GM10248 (cell line): ENCODE data around the gene PAX5.

Source experiments
- CTCF ChIA-PET: fragments of 300-600 bp; sonication (Branson Sonifier 250); formaldehyde crosslinking; extraction: SDS; loops from one replicate; lab custom pipeline; 2021; ENCODE audit warnings: antibody characterized with exemption; lab: Yijun Ruan, JAX
- POLR2A ChIA-PET: fragments of 350-650 bp; sonication (Branson Sonifier 250); formaldehyde crosslinking; extraction: SDS; loops from one replicate; lab custom pipeline; 2020; ENCODE audit warnings: antibody characterized with exemption; lab: Yijun Ruan, JAX
- DNase-seq: peaks from one replicate; pipeline ENCODE4 v3.0.0; 2012; ENCODE audit errors: extremely low spot score
- CTCF ChIP-seq: IDR thresholded peaks from 2 replicates; pipeline ENCODE4 v1.5.1; 2012; ENCODE audit warnings: mild to moderate bottlenecking, low read depth; ENCODE audit errors: extremely low read depth, missing control alignments, control extremely low read depth

Gene PAX5

DNA sequence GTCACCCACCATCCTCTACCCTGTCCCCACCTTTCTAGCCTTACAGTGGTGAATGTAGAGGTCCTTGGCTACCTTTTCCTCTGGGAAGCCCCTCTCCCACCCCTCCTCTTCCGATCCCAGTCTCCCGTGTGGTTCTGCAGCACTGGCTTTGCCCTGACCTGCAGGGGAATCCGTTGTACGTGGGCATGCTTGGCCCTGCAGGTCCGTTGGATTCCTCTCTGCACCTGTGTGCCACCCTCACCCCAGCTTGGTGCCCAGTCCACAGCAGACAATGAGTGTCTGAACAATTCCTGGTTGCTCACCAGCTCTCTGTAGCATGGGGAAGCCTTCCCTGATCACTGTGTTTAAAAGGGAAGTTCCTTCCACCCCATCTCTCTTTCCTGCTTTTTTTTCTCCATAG lies 185.1 kb downstream of the PAX5 start:
- ChIA-PET CTCF (interaction anchor here (1.9 kb wide), 1 partner anchor 24 kb away, joined by 11 read pairs; no protein-coding TSS in a partner anchor), POLR2A (no interaction called here)
- TF ChIP-seq CTCF: no peak
- DNase-seq: no peak

GRCh38 chr9:36847781-36848673 lies 186.0 kb downstream of the PAX5 start:
- POLR2A ChIA-PET: interaction anchor here (0.8 kb wide), 1 partner anchor 21 kb away, joined by 3 read pairs; no protein-coding TSS in a partner anchor
- CTCF ChIA-PET: no interaction called here
- DNase-seq: no peak
- no peak for TF ChIP-seq CTCF

DNA sequence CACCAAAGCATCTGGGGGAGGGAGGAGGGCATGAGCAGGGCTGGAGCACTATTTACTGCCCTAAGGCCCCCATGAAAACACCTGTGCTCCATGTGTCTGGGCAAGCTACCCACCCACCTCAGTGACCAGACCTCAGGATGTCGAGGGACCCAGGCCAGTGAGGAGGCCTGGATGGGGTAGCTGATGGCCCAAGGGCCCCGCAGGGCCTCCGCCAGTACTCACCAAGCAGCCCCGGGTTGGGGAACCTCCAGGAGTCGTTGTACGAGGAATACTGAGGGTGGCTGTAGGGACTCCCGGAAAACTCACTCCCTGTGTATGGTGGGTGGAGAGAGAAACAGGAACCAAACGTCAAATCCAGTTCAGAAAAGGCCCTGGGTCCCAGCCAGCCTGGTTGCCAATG lies 187.4 kb downstream of the PAX5 start:
- DNase-seq: no peak
- ChIA-PET POLR2A (no interaction called here), CTCF (no interaction called here)
- TF ChIP-seq CTCF: no peak

DNA sequence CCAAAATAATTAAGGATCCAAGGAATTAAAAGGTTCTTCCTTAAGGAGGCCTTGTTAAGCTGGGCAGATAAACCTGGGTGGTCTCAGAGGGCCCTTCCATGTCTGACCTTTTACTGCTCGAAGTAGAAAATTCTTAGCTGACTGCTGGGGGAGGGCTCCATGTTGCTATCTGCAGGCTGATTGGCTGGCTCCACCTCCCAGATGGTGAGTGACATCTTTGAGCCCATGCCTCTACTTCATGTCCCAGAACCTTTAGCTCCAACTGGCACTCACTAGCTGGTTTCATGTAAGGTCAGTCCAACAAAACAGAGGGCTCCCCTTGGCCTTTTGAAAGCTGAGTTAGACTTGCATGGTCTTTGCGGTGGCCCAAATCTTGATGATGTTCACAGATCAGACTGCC lies 188.2 kb downstream of the PAX5 start:
- ChIA-PET CTCF (interaction anchor here (0.8 to 1.1 kb wide), 3 partner anchors 8 to 28 kb away, joined by 3 read pairs; no protein-coding TSS in a partner anchor), POLR2A (no interaction called here)
- no peak for DNase-seq
- no peak for TF ChIP-seq CTCF

DNA sequence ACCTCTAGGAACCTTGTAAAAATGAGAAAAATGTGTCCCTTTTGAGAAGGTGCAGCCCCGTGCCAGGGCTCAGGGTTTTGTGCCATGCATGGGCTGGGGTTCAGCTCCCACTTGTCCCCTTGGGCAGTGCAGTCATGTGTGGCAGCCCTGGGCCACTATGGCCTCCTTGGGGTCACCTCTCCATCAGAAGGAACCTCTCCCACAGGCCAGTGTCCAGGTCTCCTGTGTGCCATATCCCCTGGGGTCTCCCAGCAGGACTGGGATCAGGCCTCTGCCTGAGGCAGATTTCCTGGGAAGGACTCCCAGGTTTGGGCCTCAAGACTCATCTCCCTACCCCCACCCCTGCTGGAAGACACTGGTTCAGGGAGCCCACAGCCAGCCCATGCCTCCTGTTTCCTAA lies 189.1 kb downstream of the PAX5 start:
- POLR2A ChIA-PET: no interaction called here
- TF ChIP-seq CTCF: no peak
- no peak for DNase-seq
- CTCF ChIA-PET: interaction anchor here (1.1 to 2.6 kb wide), 2 partner anchors 9 to 12 kb away, joined by 3 to 13 read pairs; no protein-coding TSS in a partner anchor

- TF ChIP-seq CTCF: no peak
- no peak for DNase-seq
- CTCF ChIA-PET: interaction anchor here (1.1 to 2.6 kb wide), 2 partner anchors 10 to 13 kb away, joined by 3 to 13 read pairs; no protein-coding TSS in a partner anchor
- POLR2A ChIA-PET: no interaction called here
These were observed 190.1 kb downstream of the PAX5 start for GRCh38 chr9:36843964-36844363.
